Loucy (cell line): Measurements from ENCODE around the gene MOXD1.
"Not testable (repeated sequence)": the region's sequence is repeated elsewhere in the genome, so short reads cannot be mapped to it uniquely, and the experiment has no call there.

Source experiments
- H2AFZ ChIP-seq: fragments of 200-600 bp; sonication (generic); 2 replicates; pipeline ENCODE4 v1.6.0; 2016; ENCODE audit warnings: antibody characterized with exemption, mild to moderate bottlenecking, low read length, moderate library complexity
- H3F3A ChIP-seq: fragments of 200-600 bp; 2 replicates; pipeline ENCODE4 v1.6.0; 2016; ENCODE audit warnings: antibody characterized with exemption, low read depth, mild to moderate bottlenecking
- H3K27me3 ChIP-seq: fragments of 200-600 bp; sonication (generic); 2 replicates; pipeline ENCODE4 v1.6.1; 2014; ENCODE audit warnings: low read length, mild to moderate bottlenecking; ENCODE audit not compliant: insufficient read depth, poor library complexity, severe bottlenecking
- H3K36me3 ChIP-seq: fragments of 200-600 bp; sonication (generic); 2 replicates; pipeline ENCODE4 v1.6.1; 2016; ENCODE audit warnings: low read length; ENCODE audit not compliant: insufficient read depth
- H3K4me1 ChIP-seq: fragments of 200-600 bp; sonication (generic); 2 replicates; pipeline ENCODE4 v1.5.1; 2014; ENCODE audit warnings: low read length, mild to moderate bottlenecking; ENCODE audit not compliant: insufficient read depth, poor library complexity, severe bottlenecking
- H3K4me2 ChIP-seq: fragments of 200-600 bp; sonication (generic); 2 replicates; pipeline ENCODE4 v1.6.0; 2014; ENCODE audit warnings: antibody characterized with exemption, low read length, low read depth, mild to moderate bottlenecking; ENCODE audit not compliant: poor library complexity, severe bottlenecking
- H3K4me3 ChIP-seq: fragments of 200-600 bp; sonication (generic); 2 replicates; pipeline ENCODE4 v1.5.1; 2014; ENCODE audit warnings: low read length, mild to moderate bottlenecking, mixed read lengths; ENCODE audit not compliant: poor library complexity, severe bottlenecking
- H3K79me2 ChIP-seq: fragments of 200-600 bp; sonication (generic); 2 replicates; pipeline ENCODE4 v1.6.1; 2014; ENCODE audit warnings: low read length; ENCODE audit not compliant: insufficient read depth
- H3K9ac ChIP-seq: fragments of 200-600 bp; sonication (generic); 2 replicates; pipeline ENCODE4 v1.6.0; 2014; ENCODE audit warnings: mild to moderate bottlenecking, low read depth, low read length, moderate library complexity; ENCODE audit not compliant: poor library complexity, severe bottlenecking
- H3K9me2 ChIP-seq: fragments of 200-600 bp; sonication (generic); replicated peaks from 2 replicates; pipeline ENCODE4 v1.6.1; 2016; ENCODE audit warnings: low read depth, low read length, mixed read lengths
- H3K9me3 ChIP-seq: fragments of 200-600 bp; sonication (generic); 2 replicates; pipeline ENCODE4 v1.6.1; 2014; ENCODE audit warnings: mild to moderate bottlenecking, antibody characterized with exemption, low read length, low read depth; ENCODE audit not compliant: insufficient read depth
- H4K20me1 ChIP-seq: fragments of 200-600 bp; sonication (generic); 2 replicates; pipeline ENCODE4 v1.6.0; 2014; ENCODE audit warnings: antibody characterized with exemption, low read length, mild to moderate bottlenecking; ENCODE audit not compliant: insufficient read depth, poor library complexity, severe bottlenecking
- EZH2phosphoT487 ChIP-seq: fragments of 200-600 bp; IDR thresholded peaks from 2 replicates; pipeline ENCODE4 v1.6.1; 2018; ENCODE audit warnings: antibody characterized with exemption, mild to moderate bottlenecking, moderate library complexity, borderline replicate concordance
- TF ChIP-seq, protein P1 (sequence below): fragments of 200-600 bp; sonication (generic); conservative IDR thresholded peaks from 2 replicates; pipeline ENCODE4 v1.5.1; 2014; ENCODE audit warnings: mild to moderate bottlenecking, antibody characterized with exemption, low read length

MOXD1 gene

DNA sequence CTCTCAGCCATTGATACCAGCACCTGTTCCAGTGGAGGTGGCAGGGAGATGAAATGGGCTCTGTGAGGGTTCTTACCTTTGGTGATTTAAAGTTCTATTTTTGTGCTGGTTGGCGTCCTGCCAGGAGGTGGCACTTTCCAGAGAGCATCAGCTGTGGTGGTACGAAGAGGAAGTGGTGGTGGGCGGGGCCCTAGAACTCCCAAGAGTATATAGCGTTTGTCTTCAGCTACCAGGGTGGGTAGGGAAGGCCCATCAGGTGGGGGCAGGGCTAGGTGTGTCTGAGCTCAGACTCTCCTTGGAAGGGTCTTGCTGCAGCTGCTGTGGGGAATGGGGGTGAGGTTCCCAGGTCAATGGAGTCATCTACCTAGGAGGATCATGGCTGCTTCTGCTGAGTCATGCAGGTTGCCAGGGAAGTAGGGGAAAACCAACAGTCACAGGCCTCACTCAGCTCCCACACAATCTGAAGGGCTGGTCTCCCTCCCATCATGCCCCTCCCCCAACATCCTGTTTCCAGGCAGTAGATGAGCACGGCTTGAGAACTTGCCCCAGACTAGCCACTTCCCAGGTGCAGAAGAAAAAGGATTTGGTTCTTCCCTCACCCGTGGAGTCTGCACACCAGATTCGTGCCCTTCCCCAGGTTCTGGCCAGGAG, 46.6 kb downstream of the MOXD1 start:
- Histone ChIP-seq H3K9ac (no peak overlapping the region), H3K4me1 (peaks cover 13% of the 10 kb centered on the region), H3F3A (no peaks in the 10 kb centered on the region), H3K9me3 (no peaks in the 10 kb centered on the region), H2AFZ (peak overlapping the region; percentile 53; the same call in 1 of the 2 replicates), H4K20me1 (no peaks in the 10 kb centered on the region), H3K9me2 (no peaks in the 10 kb centered on the region), H3K4me2 (peak overlapping the region; percentile 29), H3K79me2 (no peaks in the 10 kb centered on the region), H3K4me3 (no peak overlapping the region), H3K27me3 (no peaks in the 10 kb centered on the region), H3K36me3 (no peaks in the 10 kb centered on the region)
- TF ChIP-seq EZH2phosphoT487 = no peak
- TF ChIP-seq, protein P1, sequence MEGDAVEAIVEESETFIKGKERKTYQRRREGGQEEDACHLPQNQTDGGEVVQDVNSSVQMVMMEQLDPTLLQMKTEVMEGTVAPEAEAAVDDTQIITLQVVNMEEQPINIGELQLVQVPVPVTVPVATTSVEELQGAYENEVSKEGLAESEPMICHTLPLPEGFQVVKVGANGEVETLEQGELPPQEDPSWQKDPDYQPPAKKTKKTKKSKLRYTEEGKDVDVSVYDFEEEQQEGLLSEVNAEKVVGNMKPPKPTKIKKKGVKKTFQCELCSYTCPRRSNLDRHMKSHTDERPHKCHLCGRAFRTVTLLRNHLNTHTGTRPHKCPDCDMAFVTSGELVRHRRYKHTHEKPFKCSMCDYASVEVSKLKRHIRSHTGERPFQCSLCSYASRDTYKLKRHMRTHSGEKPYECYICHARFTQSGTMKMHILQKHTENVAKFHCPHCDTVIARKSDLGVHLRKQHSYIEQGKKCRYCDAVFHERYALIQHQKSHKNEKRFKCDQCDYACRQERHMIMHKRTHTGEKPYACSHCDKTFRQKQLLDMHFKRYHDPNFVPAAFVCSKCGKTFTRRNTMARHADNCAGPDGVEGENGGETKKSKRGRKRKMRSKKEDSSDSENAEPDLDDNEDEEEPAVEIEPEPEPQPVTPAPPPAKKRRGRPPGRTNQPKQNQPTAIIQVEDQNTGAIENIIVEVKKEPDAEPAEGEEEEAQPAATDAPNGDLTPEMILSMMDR = no peak

DNA sequence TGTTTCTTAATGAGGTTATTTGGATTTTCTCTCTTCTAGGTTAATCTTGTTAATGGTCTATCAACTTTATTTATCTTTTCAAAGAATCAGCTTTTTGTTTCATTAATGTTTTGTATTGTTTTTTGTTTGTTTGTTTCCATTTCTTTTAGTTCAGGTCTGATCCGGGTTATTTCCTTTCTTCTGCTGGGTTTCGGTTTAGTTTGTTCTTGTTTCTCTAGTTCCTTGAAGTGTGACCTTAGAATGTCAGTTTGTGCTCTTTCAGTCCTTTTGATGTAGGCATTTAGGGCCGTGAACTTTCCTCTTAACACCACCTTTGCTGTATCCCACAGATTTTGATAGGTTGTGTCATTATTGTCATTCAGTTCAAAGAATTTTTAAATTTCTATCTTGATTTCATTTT, 49.3 kb downstream of the MOXD1 start:
- not testable (repeated sequence) for H3K36me3 ChIP-seq, H4K20me1 ChIP-seq, H3K9me2 ChIP-seq, H3K27me3 ChIP-seq, H3F3A ChIP-seq, H3K79me2 ChIP-seq, H2AFZ ChIP-seq, H3K9ac ChIP-seq, H3K9me3 ChIP-seq, H3K4me2 ChIP-seq, H3K4me3 ChIP-seq
- H3K4me1 ChIP-seq = peaks cover 11% of the 10 kb centered on the region

DNA sequence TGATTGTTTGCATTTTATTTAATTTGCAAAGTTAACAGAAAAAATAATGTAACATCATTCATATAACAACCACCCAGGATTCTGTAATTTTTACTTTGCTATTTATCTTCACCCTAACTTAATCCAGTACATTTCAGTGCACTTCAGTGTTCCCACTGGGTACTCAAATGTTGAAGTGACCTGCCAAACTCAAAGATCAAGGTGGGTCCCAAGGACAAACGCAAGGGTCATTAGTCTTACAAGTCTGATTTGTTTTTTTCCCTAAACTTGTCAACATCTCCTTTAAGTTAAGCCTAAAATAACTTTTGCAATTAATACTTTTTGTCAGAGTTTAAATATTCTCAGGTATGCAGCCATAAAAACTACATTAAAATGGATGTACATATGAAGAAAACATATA, 53.0 kb downstream of the MOXD1 start:
- H3K9ac ChIP-seq = no peak overlapping the region
- H3K79me2 ChIP-seq = no peaks in the 10 kb centered on the region
- no peak for TF ChIP-seq EZH2phosphoT487
- TF ChIP-seq, protein P1 = no peak
- H4K20me1 ChIP-seq = no peaks in the 10 kb centered on the region
- no peaks in the 10 kb centered on the region for H3K9me2 ChIP-seq
- no peak overlapping the region for H3K4me2 ChIP-seq
- no peaks in the 10 kb centered on the region for H3K36me3 ChIP-seq
- no peaks in the 10 kb centered on the region for H3K4me1 ChIP-seq
- H3K27me3 ChIP-seq = no peaks in the 10 kb centered on the region
- H3F3A ChIP-seq = no peaks in the 10 kb centered on the region
- no peaks in the 10 kb centered on the region for H3K9me3 ChIP-seq
- H3K4me3 ChIP-seq = no peak overlapping the region
- no peak overlapping the region for H2AFZ ChIP-seq

DNA sequence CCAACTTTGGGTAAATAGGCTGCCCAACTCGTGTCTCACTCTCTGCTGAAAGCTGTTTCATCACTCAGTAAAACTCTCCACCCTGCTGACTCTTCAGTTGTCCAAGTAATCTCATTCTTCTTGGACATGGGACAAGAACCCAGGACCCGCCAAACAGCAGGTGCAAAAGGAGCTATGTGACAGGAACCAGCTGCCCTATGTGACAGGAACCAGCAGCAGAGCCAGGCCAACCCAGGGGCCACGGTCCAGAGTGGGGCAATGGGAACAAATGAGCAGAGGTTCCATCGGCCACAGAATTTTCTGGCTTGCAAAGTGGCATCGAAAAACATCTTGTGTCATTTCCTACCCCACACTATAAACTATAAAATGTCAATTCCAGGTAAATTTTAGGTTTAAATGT, 56.5 kb downstream of the MOXD1 start:
- Histone ChIP-seq H3K9ac (no peak overlapping the region), H3K4me3 (no peak overlapping the region), H3K79me2 (no peaks in the 10 kb centered on the region), H3K4me2 (no peak overlapping the region), H3K36me3 (no peaks in the 10 kb centered on the region), H4K20me1 (no peaks in the 10 kb centered on the region), H3K9me3 (no peaks in the 10 kb centered on the region), H3F3A (no peaks in the 10 kb centered on the region), H3K27me3 (no peaks in the 10 kb centered on the region), H3K4me1 (no peaks in the 10 kb centered on the region), H2AFZ (no peak overlapping the region), H3K9me2 (no peaks in the 10 kb centered on the region)
- TF ChIP-seq, protein P1 = no peak
- TF ChIP-seq EZH2phosphoT487 = no peak
